Cardiac muscle cell (in vitro differentiated cells and primary cell): ENCODE measurements around the gene ABHD16B. TPM values are rescaled to one million over a fixed set of nuclear protein-coding genes. Genes with fewer than 3 reads are reported as not detected.
A peak's percentile ranks its signal among the peaks of the same experiment; 100 is the strongest.

Source experiments
- DNase-seq, 2 donors: peaks; one replicate each; pipeline versions ENCODE4 v3.0.0 to v3.0.0-alpha.2; 2010 to 2017; ENCODE audit warnings: low read depth in 1 of 2, low spot score in 1 of 2
- H3K27ac ChIP-seq: fragments of 200-600 bp; sonication (generic); 2 replicates; pipeline ENCODE4 v1.5.1; 2016
- H3K27me3 ChIP-seq: fragments of 200-600 bp; sonication (generic); 2 replicates; pipeline ENCODE4 v1.6.0; 2016; ENCODE audit warnings: control low read depth
- H3K36me3 ChIP-seq: fragments of 200-600 bp; sonication (generic); 2 replicates; pipeline ENCODE4 v1.5.1; 2016; ENCODE audit warnings: control low read depth
- H3K4me1 ChIP-seq: fragments of 200-600 bp; sonication (generic); 2 replicates; pipeline ENCODE4 v1.8.1; 2017; ENCODE audit warnings: low read depth, mild to moderate bottlenecking, mixed run types
- H3K4me3 ChIP-seq: fragments of 200-600 bp; sonication (generic); 2 replicates; pipeline ENCODE4 v1.5.1; 2016; ENCODE audit warnings: mild to moderate bottlenecking
- H3K9me3 ChIP-seq: fragments of 200-600 bp; sonication (generic); 2 replicates; pipeline ENCODE4 v1.5.1; 2017; ENCODE audit warnings: low read depth, mild to moderate bottlenecking, control low read depth
- polyA plus RNA-seq: library from polyadenylated mRNA; unstranded; fragments of >200 nt; fragmentation: Nextera tagmentation; extraction: Ambion mirVana; gene quantifications from 2 replicates; pipeline ENCODE4 v1.2.1, GENCODE V29; 2016
- total RNA-seq: library from RNA; depleted of rRNA; stranded (reverse); fragments of >200 nt; gene quantifications from 2 replicates; pipeline ENCODE4 v1.2.3, GENCODE V29; 2016
- TF ChIP-seq, protein P1 (sequence below): IDR thresholded peaks from 2 replicates; pipeline ENCODE4 v1.5.1; 2012; ENCODE audit warnings: low read depth, mild to moderate bottlenecking, low read length

ABHD16B gene
- total and polyA plus RNA-seq, 2 experiments from 2014 or later, result 3.4 TPM; not detected in 1

DNA sequence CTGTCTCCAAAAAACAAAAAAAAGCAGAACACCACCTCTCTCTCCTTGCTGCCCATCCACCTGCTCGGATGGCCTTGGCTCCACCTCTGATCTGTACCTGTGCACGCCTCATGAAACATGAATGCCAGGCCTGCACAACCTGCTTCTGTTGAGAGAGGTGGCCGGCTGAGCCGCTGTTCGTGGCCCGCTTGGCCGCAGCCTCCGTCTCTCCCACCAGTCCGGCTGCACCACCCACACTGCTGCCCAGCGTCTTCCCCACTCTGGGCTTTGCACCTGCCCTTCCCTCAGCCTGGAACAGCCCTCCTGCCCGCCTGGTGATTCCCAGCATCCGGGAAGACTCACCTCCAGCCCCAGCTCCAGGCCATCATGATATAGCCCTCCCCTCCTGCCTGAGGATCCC is 18.1 kb upstream of the ABHD16B start:
- no peak for DNase-seq
- Histone ChIP-seq H3K4me3 (no peak overlapping the region), H3K27me3 (no peaks in the 10 kb centered on the region), H3K9me3 (no peaks in the 10 kb centered on the region), H3K36me3 (no peaks in the 10 kb centered on the region), H3K27ac (no peak overlapping the region), H3K4me1 (peaks cover 26% of the 10 kb centered on the region)
- TF ChIP-seq, protein P1, sequence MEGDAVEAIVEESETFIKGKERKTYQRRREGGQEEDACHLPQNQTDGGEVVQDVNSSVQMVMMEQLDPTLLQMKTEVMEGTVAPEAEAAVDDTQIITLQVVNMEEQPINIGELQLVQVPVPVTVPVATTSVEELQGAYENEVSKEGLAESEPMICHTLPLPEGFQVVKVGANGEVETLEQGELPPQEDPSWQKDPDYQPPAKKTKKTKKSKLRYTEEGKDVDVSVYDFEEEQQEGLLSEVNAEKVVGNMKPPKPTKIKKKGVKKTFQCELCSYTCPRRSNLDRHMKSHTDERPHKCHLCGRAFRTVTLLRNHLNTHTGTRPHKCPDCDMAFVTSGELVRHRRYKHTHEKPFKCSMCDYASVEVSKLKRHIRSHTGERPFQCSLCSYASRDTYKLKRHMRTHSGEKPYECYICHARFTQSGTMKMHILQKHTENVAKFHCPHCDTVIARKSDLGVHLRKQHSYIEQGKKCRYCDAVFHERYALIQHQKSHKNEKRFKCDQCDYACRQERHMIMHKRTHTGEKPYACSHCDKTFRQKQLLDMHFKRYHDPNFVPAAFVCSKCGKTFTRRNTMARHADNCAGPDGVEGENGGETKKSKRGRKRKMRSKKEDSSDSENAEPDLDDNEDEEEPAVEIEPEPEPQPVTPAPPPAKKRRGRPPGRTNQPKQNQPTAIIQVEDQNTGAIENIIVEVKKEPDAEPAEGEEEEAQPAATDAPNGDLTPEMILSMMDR, result no peak

DNA sequence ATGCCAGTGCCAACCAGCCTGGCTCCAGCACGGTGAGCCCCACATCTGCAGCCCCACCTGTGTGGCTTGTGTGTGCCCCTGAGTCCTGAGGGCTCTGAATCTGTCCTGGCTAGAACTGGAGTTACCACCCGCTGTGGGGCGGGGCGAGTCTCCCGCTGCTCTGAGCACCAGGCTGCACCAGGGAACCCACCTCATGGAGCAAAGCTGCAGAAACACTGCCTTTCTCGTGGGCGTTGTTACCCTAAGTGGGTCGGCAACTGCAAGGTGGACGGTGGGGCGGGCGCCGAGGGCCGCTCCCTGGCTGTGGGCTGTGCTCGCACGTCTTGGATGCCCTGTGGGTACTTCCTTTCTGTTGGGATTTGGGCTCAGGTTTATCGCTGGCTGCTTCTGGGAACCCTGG is 17.5 kb upstream of the ABHD16B start:
- H3K27me3 ChIP-seq, result no peaks in the 10 kb centered on the region
- DNase-seq, result no peak
- no peak overlapping the region for H3K27ac ChIP-seq
- no peaks in the 10 kb centered on the region for H3K9me3 ChIP-seq
- no peak overlapping the region for H3K4me3 ChIP-seq
- TF ChIP-seq, protein P1, result no peak
- no peaks in the 10 kb centered on the region for H3K36me3 ChIP-seq
- H3K4me1 ChIP-seq, result peaks cover 31% of the 10 kb centered on the region

DNA sequence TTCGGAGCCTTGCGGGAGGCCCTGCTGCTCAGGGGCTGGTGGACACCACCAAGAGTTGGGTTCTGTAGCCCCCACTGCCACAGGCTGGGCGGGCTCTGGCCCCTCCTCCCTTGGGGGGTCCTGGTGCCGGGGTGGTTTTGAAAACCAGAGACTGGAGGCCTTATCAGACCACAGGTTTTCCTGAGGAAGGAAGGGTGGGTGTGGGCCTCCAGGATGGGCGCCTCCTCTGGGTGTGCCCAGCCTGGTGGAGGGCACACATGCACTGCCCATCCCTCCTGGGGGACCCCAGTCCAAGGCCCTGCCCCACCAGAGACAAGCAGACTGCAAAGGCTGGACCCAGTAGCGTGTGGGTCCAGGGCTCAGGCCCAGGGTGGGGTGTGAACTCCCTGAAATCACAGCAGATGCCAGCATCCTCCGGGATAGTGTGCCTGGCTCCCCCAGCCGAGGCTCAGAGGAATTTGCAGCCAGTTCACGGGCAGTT is 16.7 kb upstream of the ABHD16B start:
- H3K4me3 ChIP-seq, result no peak overlapping the region
- H3K9me3 ChIP-seq, result no peaks in the 10 kb centered on the region
- TF ChIP-seq, protein P1, result no peak
- no peak for DNase-seq
- H3K4me1 ChIP-seq, result peaks cover 31% of the 10 kb centered on the region
- H3K36me3 ChIP-seq, result no peaks in the 10 kb centered on the region
- H3K27me3 ChIP-seq, result no peaks in the 10 kb centered on the region
- peak overlapping the region; percentile 91 for H3K27ac ChIP-seq

DNA sequence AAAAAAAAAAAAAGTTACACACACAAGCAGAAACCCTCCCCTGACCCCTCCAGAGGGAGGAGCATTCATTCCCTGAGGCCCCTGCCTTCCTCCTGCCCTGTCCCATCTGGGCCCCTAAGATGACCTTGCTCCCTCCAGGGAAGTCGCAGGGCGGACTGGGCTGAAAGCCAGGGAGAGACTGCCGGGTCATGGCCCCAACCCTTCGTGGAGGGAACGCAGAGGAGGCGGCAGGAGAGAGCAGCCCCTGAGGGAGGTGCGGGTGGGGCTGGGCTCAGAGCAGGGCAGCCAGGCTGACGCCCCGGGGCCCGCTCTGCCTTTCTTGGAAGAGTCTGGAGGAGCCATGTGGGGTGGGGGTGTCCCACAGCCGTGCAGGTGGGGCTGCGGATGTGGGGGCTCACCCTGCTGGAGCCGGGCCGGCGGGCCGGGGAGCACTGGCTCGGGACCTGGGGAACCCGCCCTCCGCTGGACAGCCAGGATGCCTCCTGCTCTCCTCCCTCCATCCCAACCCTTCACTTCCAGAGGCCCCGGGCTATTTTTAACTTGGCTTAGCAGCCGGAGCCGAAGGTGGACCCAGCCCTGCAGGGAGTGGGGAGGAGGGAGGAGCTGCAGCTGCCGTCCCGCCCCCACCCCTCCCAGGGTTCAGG is 15.0 kb upstream of the ABHD16B start:
- H3K36me3 ChIP-seq, result no peaks in the 10 kb centered on the region
- H3K4me3 ChIP-seq, result peak overlapping the region; percentile 24
- H3K27ac ChIP-seq, result peak overlapping the region; percentile 91
- H3K27me3 ChIP-seq, result no peaks in the 10 kb centered on the region
- DNase-seq, result peak; percentile 59 to 93
- peaks cover 31% of the 10 kb centered on the region for H3K4me1 ChIP-seq
- H3K9me3 ChIP-seq, result no peaks in the 10 kb centered on the region
- TF ChIP-seq, protein P1, result no peak

DNA sequence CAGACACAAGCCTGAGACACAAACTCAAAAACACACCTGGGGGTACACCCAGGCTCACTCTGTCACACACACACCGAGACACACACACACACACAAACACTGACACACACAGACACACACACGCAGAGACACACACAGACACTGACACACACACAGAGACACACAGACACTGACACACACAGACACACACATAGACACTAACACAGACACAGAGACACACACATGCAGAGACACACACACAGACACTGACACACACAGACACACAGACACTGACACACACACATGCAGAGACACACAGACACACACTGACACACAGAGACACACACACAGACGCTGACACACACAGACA is 14.4 kb upstream of the ABHD16B start:
- H3K27me3 ChIP-seq, result no peaks in the 10 kb centered on the region
- H3K4me1 ChIP-seq, result peaks cover 31% of the 10 kb centered on the region
- no peaks in the 10 kb centered on the region for H3K9me3 ChIP-seq
- no peak for DNase-seq
- no peak overlapping the region for H3K4me3 ChIP-seq
- TF ChIP-seq, protein P1, result no peak
- H3K36me3 ChIP-seq, result no peaks in the 10 kb centered on the region
- peak overlapping the region; percentile 91 for H3K27ac ChIP-seq
